Dendritic cell treated with granulocyte-macrophage colony-stimulating factor and Interleukin-4, amounts not matched to agents 40 ng/mL and 50 ng/mL, for 4 days (primary cell): Measurements from ENCODE around the gene SERTAD3.
"Not testable (repeated sequence)": the region's sequence is repeated elsewhere in the genome, so short reads cannot be mapped to it uniquely, and the experiment has no call there.

Experiments
- H3K27ac Mint-ChIP-seq: one replicate; pipeline ENCODE4 v1.8.0; 2022; ENCODE audit warnings: mild to moderate bottlenecking, mixed read lengths
- H3K27me3 Mint-ChIP-seq: one replicate; pipeline ENCODE4 v1.8.0; 2022; ENCODE audit warnings: mild to moderate bottlenecking, mixed read lengths
- H3K36me3 Mint-ChIP-seq: one replicate; pipeline ENCODE4 v1.8.0; 2022; ENCODE audit warnings: low read depth, mixed read lengths
- H3K4me1 Mint-ChIP-seq: one replicate; pipeline ENCODE4 v1.8.0; 2022; ENCODE audit warnings: low read depth, mixed read lengths
- H3K4me3 Mint-ChIP-seq: one replicate; pipeline ENCODE4 v1.8.0; 2022; ENCODE audit warnings: mild to moderate bottlenecking, moderate library complexity, mixed read lengths
- H3K9me3 Mint-ChIP-seq: one replicate; pipeline ENCODE4 v1.8.0; 2022; ENCODE audit warnings: mixed read lengths
- intact Hi-C: fragments of 100-400 bp; cut with micrococcal nuclease; formaldehyde crosslinking; loops from one replicate; pipeline ENCODE4 v1.15.0; 2022

Gene SERTAD3

DNA sequence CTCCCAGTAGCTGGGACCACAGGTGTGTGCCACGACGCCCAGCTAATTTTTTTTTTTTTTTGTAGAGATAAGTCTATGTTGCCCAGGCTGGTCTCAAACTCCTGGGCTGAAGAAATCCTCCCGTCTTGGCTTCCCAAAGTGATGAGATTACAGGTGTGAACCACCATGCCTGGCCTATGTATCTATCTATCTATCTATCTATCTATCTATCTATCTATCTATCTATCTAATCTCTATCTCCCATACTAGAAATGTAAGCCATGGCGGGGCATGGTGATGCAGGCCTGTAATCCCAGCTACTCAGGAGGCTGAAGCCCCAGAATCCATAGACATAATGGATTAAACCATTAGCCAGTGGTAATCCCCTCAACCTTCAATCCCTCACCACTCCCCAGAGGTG, 6.5 kb upstream of the SERTAD3 start:
- Mint-ChIP-seq H3K9me3 (no peaks in the 10 kb centered on the region), H3K27ac (no peak overlapping the region), H3K27me3 (no peaks in the 10 kb centered on the region), H3K4me1 (peaks cover 11% of the 10 kb centered on the region), H3K36me3 (peaks cover 99% of the 10 kb centered on the region), H3K4me3 (no peak overlapping the region)
- intact Hi-C loops = no loop called here

GRCh38 chr19:40449506-40449905, 5.4 kb upstream of the SERTAD3 start:
- intact Hi-C loops = loop anchor here (10.0 kb wide), 1 partner anchor 85 kb away; no protein-coding TSS in a partner anchor
- Mint-ChIP-seq H3K36me3 (peaks cover 88% of the 10 kb centered on the region), H3K27me3 (no peaks in the 10 kb centered on the region), H3K4me1 (peaks cover 20% of the 10 kb centered on the region), H3K27ac (no peak overlapping the region), H3K9me3 (no peaks in the 10 kb centered on the region), H3K4me3 (no peak overlapping the region)

DNA sequence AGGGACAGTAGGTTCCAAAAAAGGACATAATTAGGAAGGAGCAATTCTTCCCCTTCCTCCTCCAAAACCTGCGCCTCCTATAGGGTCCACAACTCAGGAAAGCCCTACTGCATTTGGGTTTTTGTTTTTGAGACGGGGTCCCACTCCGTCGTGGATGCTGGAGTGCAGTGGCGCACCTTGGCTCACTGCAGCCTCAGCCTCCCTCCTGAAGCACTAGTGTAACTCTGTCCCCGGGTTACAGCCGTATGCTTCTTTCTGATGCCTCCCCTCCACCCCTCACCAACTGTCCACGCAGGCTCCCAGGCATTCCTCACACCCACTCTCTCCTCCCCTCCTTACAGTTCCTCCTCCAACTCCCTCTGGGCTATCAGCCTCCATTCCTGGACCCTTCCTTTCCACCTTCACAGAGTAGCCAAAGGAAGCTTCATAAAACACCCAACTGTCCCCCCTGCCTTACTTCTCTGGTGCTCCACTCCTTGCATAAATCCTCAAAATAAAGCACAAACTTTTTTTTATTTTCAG, 2.2 kb upstream of the SERTAD3 start:
- H3K27ac Mint-ChIP-seq = peak overlapping the region; percentile 98
- H3K9me3 Mint-ChIP-seq = no peaks in the 10 kb centered on the region
- H3K36me3 Mint-ChIP-seq = peaks cover 87% of the 10 kb centered on the region
- H3K4me3 Mint-ChIP-seq = no peak overlapping the region
- H3K4me1 Mint-ChIP-seq = peaks cover 24% of the 10 kb centered on the region
- H3K27me3 Mint-ChIP-seq = no peaks in the 10 kb centered on the region
- intact Hi-C loops = loop anchor here (10.0 kb wide), 1 partner anchor 82 kb away; no protein-coding TSS in a partner anchor

- H3K27ac Mint-ChIP-seq = peak overlapping the region; percentile 98
- H3K4me1 Mint-ChIP-seq = peaks cover 29% of the 10 kb centered on the region
- H3K36me3 Mint-ChIP-seq = peaks cover 87% of the 10 kb centered on the region
- intact Hi-C loops = loop anchor here (2.0 to 10.0 kb wide), 2 partner anchors 19 to 81 kb away; partner anchors contain the start of gene BLVRB
- no peaks in the 10 kb centered on the region for H3K27me3 Mint-ChIP-seq
- peak overlapping the region; percentile 7 for H3K4me3 Mint-ChIP-seq
- H3K9me3 Mint-ChIP-seq = no peaks in the 10 kb centered on the region
Observed at GRCh38 chr19:40445780-40446262, 1.7 kb upstream of the SERTAD3 start.

- intact Hi-C loops = loop anchor here (2.0 to 10.0 kb wide), 2 partner anchors 20 to 80 kb away; partner anchors contain the start of gene BLVRB
- Mint-ChIP-seq H3K36me3 (peaks cover 88% of the 10 kb centered on the region), H3K9me3 (no peaks in the 10 kb centered on the region)
Observed at GRCh38 chr19:40444825-40445312, 734 bp upstream of the SERTAD3 start.

GRCh38 chr19:40443131-40443999, 770 bp downstream of the SERTAD3 start:
- Mint-ChIP-seq H3K27ac (peak overlapping the region; percentile 98), H3K9me3 (no peaks in the 10 kb centered on the region), H3K4me1 (peaks cover 30% of the 10 kb centered on the region), H3K27me3 (no peaks in the 10 kb centered on the region), H3K36me3 (peaks cover 82% of the 10 kb centered on the region), H3K4me3 (peak overlapping the region; percentile 97)
- intact Hi-C loops = loop anchor here (1.0 to 10.0 kb wide), 3 partner anchors 9 to 79 kb away; partner anchors contain the start of gene SERTAD1

More at GRCh38 chr19:40444825-40445312, 734 bp upstream of the SERTAD3 start:
- Mint-ChIP-seq H3K4me1 (peaks cover 30% of the 10 kb centered on the region), H3K27ac (peak overlapping the region; percentile 98), H3K4me3 (peak overlapping the region; percentile 97), H3K27me3 (no peaks in the 10 kb centered on the region)

GRCh38 chr19:40442328-40443130, 1.6 kb downstream of the SERTAD3 start:
- Mint-ChIP-seq H3K36me3 (peaks cover 78% of the 10 kb centered on the region), H3K27me3 (no peaks in the 10 kb centered on the region), H3K27ac (peak overlapping the region; percentile 98), H3K9me3 (no peaks in the 10 kb centered on the region), H3K4me1 (peaks cover 30% of the 10 kb centered on the region), H3K4me3 (peak overlapping the region; percentile 97)
- intact Hi-C loops = loop anchor here (1.0 to 10.0 kb wide), 3 partner anchors 8 to 78 kb away; partner anchors contain the start of gene SERTAD1

DNA sequence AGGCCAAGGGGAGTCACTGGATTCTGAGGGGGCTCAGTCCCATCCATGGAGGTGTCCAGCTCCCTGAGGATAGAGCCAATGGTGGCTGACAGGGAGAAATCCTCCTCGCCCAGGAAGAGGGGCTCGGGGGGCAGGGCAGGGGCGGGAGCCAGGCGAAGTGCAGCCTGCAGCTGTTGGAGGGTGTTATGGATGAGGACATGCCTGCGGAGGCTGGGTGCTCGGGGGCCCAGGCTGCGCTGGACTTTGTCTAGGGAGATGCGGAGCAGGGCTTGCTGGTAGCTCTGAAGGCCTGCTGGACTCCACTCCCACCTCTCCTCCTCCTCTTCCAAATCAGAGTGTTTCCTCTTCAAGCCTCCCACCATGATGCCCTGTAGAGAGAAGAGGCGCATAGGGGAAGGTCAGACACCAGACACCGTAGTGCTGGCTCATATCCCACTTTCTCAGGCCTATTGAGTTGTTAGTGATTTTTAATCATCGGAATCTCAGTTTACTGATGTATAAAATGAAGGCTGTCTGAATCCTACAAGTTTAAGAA, 2.3 kb downstream of the SERTAD3 start:
- peaks cover 30% of the 10 kb centered on the region for H3K4me1 Mint-ChIP-seq
- H3K36me3 Mint-ChIP-seq = peaks cover 70% of the 10 kb centered on the region
- no peaks in the 10 kb centered on the region for H3K9me3 Mint-ChIP-seq
- H3K27ac Mint-ChIP-seq = no peak overlapping the region
- intact Hi-C loops = loop anchor here (10.0 kb wide), 1 partner anchor 77 kb away; no protein-coding TSS in a partner anchor
- peak overlapping the region; percentile 97 for H3K4me3 Mint-ChIP-seq
- no peaks in the 10 kb centered on the region for H3K27me3 Mint-ChIP-seq

GRCh38 chr19:40438284-40438683, 5.9 kb downstream of the SERTAD3 start:
- intact Hi-C loops = no loop called here
- Mint-ChIP-seq H3K27ac (no peak overlapping the region), H3K36me3 (peaks cover 47% of the 10 kb centered on the region), H3K4me1 (peaks cover 39% of the 10 kb centered on the region), H3K9me3 (no peaks in the 10 kb centered on the region), H3K4me3 (no peak overlapping the region), H3K27me3 (no peaks in the 10 kb centered on the region)

- intact Hi-C loops = loop anchor here (1.0 kb wide), 2 partner anchors 7 to 10 kb away; no protein-coding TSS in a partner anchor
Observed at GRCh38 chr19:40433391-40434216, 10.5 kb downstream of the SERTAD3 start.

GRCh38 chr19:40432760-40433159, 11.4 kb downstream of the SERTAD3 start:
- H3K9me3 Mint-ChIP-seq, intact Hi-C loops, H3K36me3 Mint-ChIP-seq, H3K27me3 Mint-ChIP-seq: not testable (repeated sequence)
- Mint-ChIP-seq H3K4me1 (peaks cover 43% of the 10 kb centered on the region), H3K27ac (peak overlapping the region; percentile 97), H3K4me3 (peak overlapping the region; percentile 72)

More at GRCh38 chr19:40433391-40434216, 10.5 kb downstream of the SERTAD3 start:
- H3K27me3 Mint-ChIP-seq = no peaks in the 10 kb centered on the region
- peaks cover 6% of the 10 kb centered on the region for H3K36me3 Mint-ChIP-seq
- H3K4me1 Mint-ChIP-seq = peaks cover 43% of the 10 kb centered on the region
- peak overlapping the region; percentile 97 for H3K27ac Mint-ChIP-seq
- peak overlapping the region; percentile 72 for H3K4me3 Mint-ChIP-seq
- H3K9me3 Mint-ChIP-seq = no peaks in the 10 kb centered on the region

GRCh38 chr19:40431698-40432097, 12.4 kb downstream of the SERTAD3 start:
- no peaks in the 10 kb centered on the region for H3K9me3 Mint-ChIP-seq

More at GRCh38 chr19:40431698-40432097, 12.4 kb downstream of the SERTAD3 start:
- Mint-ChIP-seq H3K36me3 (no peaks in the 10 kb centered on the region), H3K4me1 (peaks cover 42% of the 10 kb centered on the region), H3K4me3 (no peak overlapping the region), H3K27ac (peak overlapping the region; percentile 97), H3K27me3 (no peaks in the 10 kb centered on the region)
- intact Hi-C loops = no loop called here
